Measurements from ENCODE around the gene GNAS-AS1. TPM values are rescaled to one million over a fixed set of nuclear protein-coding genes. Genes with fewer than 3 reads are reported as not detected.

The GNAS-AS1 gene
- total RNA-seq, 1 donor from 2014 or later: 0.25 TPM

GRCh38 chr20:58841539-58842264 is 9.0 kb downstream of the GNAS-AS1 start:
- no peak overlapping the region for H3K4me3 ChIP-seq
- no peak for TF ChIP-seq CTCF (IDR thresholded peaks at IDR 0.05; ENCODE audit: borderline replicate concordance)
- intact Hi-C loops (cut with micrococcal nuclease): no loop called here

GRCh38 chr20:58840816-58841538 is 9.7 kb downstream of the GNAS-AS1 start:
- Histone ChIP-seq H3K4me1 (peaks cover 10% of the 10 kb centered on the region), H3K9me3 (replicated peaks) (no peaks in the 10 kb centered on the region), H3K27ac (replicated peaks) (no peak overlapping the region), H3K27me3 (ENCODE audit: low read depth) (peaks cover 99% of the 10 kb centered on the region), H3K36me3 (no peaks in the 10 kb centered on the region), H3K4me3 (no peak overlapping the region)
- intact Hi-C loops (cut with micrococcal nuclease): no loop called here
- TF ChIP-seq CTCF (IDR thresholded peaks at IDR 0.05; ENCODE audit: borderline replicate concordance): no peak
- DNase-seq: no peak

More at GRCh38 chr20:58841539-58842264, 9.0 kb downstream of the GNAS-AS1 start:
- Histone ChIP-seq H3K27me3 (ENCODE audit: low read depth) (peaks cover 92% of the 10 kb centered on the region), H3K4me1 (peaks cover 10% of the 10 kb centered on the region), H3K36me3 (no peaks in the 10 kb centered on the region), H3K9me3 (replicated peaks) (no peaks in the 10 kb centered on the region), H3K27ac (replicated peaks) (no peak overlapping the region)
- DNase-seq: no peak

GRCh38 chr20:58839991-58840747 is 10.5 kb downstream of the GNAS-AS1 start:
- H3K9me3 ChIP-seq (replicated peaks): no peaks in the 10 kb centered on the region
- intact Hi-C loops (cut with micrococcal nuclease): no loop called here
- no peak for DNase-seq
- H3K36me3 ChIP-seq: no peaks in the 10 kb centered on the region
- TF ChIP-seq CTCF (IDR thresholded peaks at IDR 0.05; ENCODE audit: borderline replicate concordance): no peak
- peaks cover 10% of the 10 kb centered on the region for H3K4me1 ChIP-seq
- H3K4me3 ChIP-seq: peak overlapping the region; percentile 49
- no peak overlapping the region for H3K27ac ChIP-seq (replicated peaks)
- peaks cover 96% of the 10 kb centered on the region for H3K27me3 ChIP-seq (ENCODE audit: low read depth)

GRCh38 chr20:58839474-58839874 is 11.2 kb downstream of the GNAS-AS1 start:
- TF ChIP-seq CTCF (IDR thresholded peaks at IDR 0.05; ENCODE audit: borderline replicate concordance): peak; percentile 55
- no peak overlapping the region for H3K27ac ChIP-seq (replicated peaks)
- no peaks in the 10 kb centered on the region for H3K36me3 ChIP-seq
- peak overlapping the region; percentile 49 for H3K4me3 ChIP-seq
- no peaks in the 10 kb centered on the region for H3K9me3 ChIP-seq (replicated peaks)
- intact Hi-C loops (cut with micrococcal nuclease): no loop called here
- peaks cover 10% of the 10 kb centered on the region for H3K4me1 ChIP-seq
- DNase-seq: no peak
- H3K27me3 ChIP-seq (ENCODE audit: low read depth): peaks cover 95% of the 10 kb centered on the region

- peaks cover 10% of the 10 kb centered on the region for H3K4me1 ChIP-seq
- no peak overlapping the region for H3K27ac ChIP-seq (replicated peaks)
- DNase-seq: no peak
- intact Hi-C loops (cut with micrococcal nuclease): no loop called here
- H3K36me3 ChIP-seq: no peaks in the 10 kb centered on the region
- H3K4me3 ChIP-seq: no peak overlapping the region
- H3K27me3 ChIP-seq (ENCODE audit: low read depth): peaks cover 95% of the 10 kb centered on the region
- TF ChIP-seq CTCF (IDR thresholded peaks at IDR 0.05; ENCODE audit: borderline replicate concordance): no peak
- H3K9me3 ChIP-seq (replicated peaks): no peaks in the 10 kb centered on the region
Observed at GRCh38 chr20:58838174-58838573, 12.5 kb downstream of the GNAS-AS1 start.

Data from left ventricle myocardium inferior (tissue), 1 donor.